Activated CD4-positive, alpha-beta T cell treated with anti-CD3 and anti-CD28 coated beads for 36 hours (primary cell): ENCODE results near the gene RTF2. TPM values are rescaled to one million over a fixed set of nuclear protein-coding genes. Genes with fewer than 3 reads are reported as not detected.

Experiments
- ATAC-seq: fragments of 200-7000 bp; cut with Tn5 transposase; one replicate; pipeline ENCODE4 v1.10.0; 2021; ENCODE audit warnings: mild to moderate bottlenecking, moderate library complexity
- CTCF ChIA-PET: fragments of 350-600 bp; sonication (Branson Sonifier 250); formaldehyde crosslinking; loops from one replicate; lab custom pipeline; 2021; ENCODE audit warnings: antibody characterized with exemption; lab: Charles Lee
- POLR2A ChIA-PET: fragments of 350-600 bp; sonication (Branson Sonifier 250); formaldehyde crosslinking; loops from one replicate; lab custom pipeline; 2021; ENCODE audit warnings: antibody characterized with exemption, inconsistent platforms; lab: Charles Lee
- DNase-seq: peaks from one replicate; pipeline ENCODE4 v3.0.0-alpha.2; 2020
- H3K27ac Mint-ChIP-seq: one replicate; pipeline ENCODE4 v1.8.0; 2021; ENCODE audit warnings: mixed read lengths
- H3K27me3 Mint-ChIP-seq: one replicate; pipeline ENCODE4 v1.8.0; 2021; ENCODE audit warnings: mixed read lengths
- H3K36me3 Mint-ChIP-seq: one replicate; pipeline ENCODE4 v1.8.0; 2021; ENCODE audit warnings: low read depth, mixed read lengths
- H3K4me1 Mint-ChIP-seq: one replicate; pipeline ENCODE4 v1.8.0; 2021; ENCODE audit warnings: mixed read lengths
- H3K4me3 Mint-ChIP-seq: one replicate; pipeline ENCODE4 v1.8.0; 2021; ENCODE audit warnings: mild to moderate bottlenecking, moderate library complexity, mixed read lengths
- H3K9me3 Mint-ChIP-seq: one replicate; pipeline ENCODE4 v1.8.0; 2021; ENCODE audit warnings: low read depth, mixed read lengths
- intact Hi-C, 2 experiments: fragments of 100-400 bp; cut with DNase I in 1 of 2; cut with micrococcal nuclease in 1 of 2; formaldehyde crosslinking; loops; one replicate each; pipeline versions ENCODE4 v1.14.2 to v1.15.1; 2022 to 2024; cut with DNase I, micrococcal nuclease
- total RNA-seq, 2 experiments: library from RNA; stranded (reverse); gene quantifications; one replicate each; pipeline ENCODE4 v1.2.3, GENCODE V29; 2021

Gene RTF2
- total RNA-seq, 2 experiments from 2014 or later, result 68.5 to 80.8 TPM

GRCh38 chr20:56488566-56488965 is 20.1 kb downstream of the RTF2 start:
- ChIA-PET POLR2A (no interaction called here), CTCF (no interaction called here)
- Mint-ChIP-seq H3K9me3 (no peaks in the 10 kb centered on the region), H3K27ac (no peak overlapping the region), H3K36me3 (peaks cover 58% of the 10 kb centered on the region), H3K27me3 (no peaks in the 10 kb centered on the region), H3K4me3 (no peak overlapping the region), H3K4me1 (peaks cover 16% of the 10 kb centered on the region)
- ATAC-seq (no peak), DNase-seq (no peak)
- intact Hi-C loops, result no loop called here

- Mint-ChIP-seq H3K9me3 (no peaks in the 10 kb centered on the region), H3K4me1 (peaks cover 19% of the 10 kb centered on the region), H3K27ac (no peak overlapping the region), H3K27me3 (no peaks in the 10 kb centered on the region), H3K4me3 (no peak overlapping the region), H3K36me3 (peaks cover 22% of the 10 kb centered on the region)
- CTCF ChIA-PET, result interaction anchor here (0.6 to 0.7 kb wide), 3 partner anchors 41 to 264 kb away, joined by 3 to 9 read pairs (median 3); no protein-coding TSS in a partner anchor
- intact Hi-C loops, result no loop called here
- DNase-seq (no peak), ATAC-seq (no peak)
- POLR2A ChIA-PET, result no interaction called here
Observed at GRCh38 chr20:56501116-56501515, 32.7 kb downstream of the RTF2 start.

GRCh38 chr20:56503916-56504315 is 35.5 kb downstream of the RTF2 start:
- Mint-ChIP-seq H3K4me1 (peaks cover 21% of the 10 kb centered on the region), H3K9me3 (no peaks in the 10 kb centered on the region), H3K4me3 (no peak overlapping the region), H3K27me3 (no peaks in the 10 kb centered on the region), H3K36me3 (peaks cover 8% of the 10 kb centered on the region), H3K27ac (peak overlapping the region; percentile 12)
- CTCF ChIA-PET, result interaction anchor here (0.6 to 2.1 kb wide), 5 partner anchors 10 to 46 kb away, joined by 3 to 8 read pairs (median 5); no protein-coding TSS in a partner anchor
- POLR2A ChIA-PET, result no interaction called here
- intact Hi-C loops, result loop anchor here in 1 of 2 experiments (1.0 kb wide), 1 partner anchor 105 kb away; no protein-coding TSS in a partner anchor
- DNase-seq, result no peak
- ATAC-seq, result no peak

GRCh38 chr20:56504373-56505005 is 36.1 kb downstream of the RTF2 start:
- Mint-ChIP-seq H3K27me3 (no peaks in the 10 kb centered on the region), H3K9me3 (no peaks in the 10 kb centered on the region), H3K27ac (peak overlapping the region; percentile 12), H3K36me3 (peaks cover 8% of the 10 kb centered on the region), H3K4me3 (no peak overlapping the region), H3K4me1 (peaks cover 24% of the 10 kb centered on the region)
- DNase-seq (peak; percentile 56), ATAC-seq (peak; percentile 95)
- ChIA-PET CTCF (interaction anchor here (0.7 to 1.6 kb wide), 3 partner anchors 10 to 93 kb away, joined by 3 to 5 read pairs (median 4); no protein-coding TSS in a partner anchor), POLR2A (no interaction called here)
- intact Hi-C loops, result loop anchor here in 1 of 2 experiments (1.0 kb wide), 1 partner anchor 105 kb away; no protein-coding TSS in a partner anchor

GRCh38 chr20:56506103-56506502 is 37.7 kb downstream of the RTF2 start:
- no peak overlapping the region for H3K27ac Mint-ChIP-seq
- no peaks in the 10 kb centered on the region for H3K9me3 Mint-ChIP-seq
- peaks cover 24% of the 10 kb centered on the region for H3K4me1 Mint-ChIP-seq
- H3K36me3 Mint-ChIP-seq, result peaks cover 4% of the 10 kb centered on the region
- H3K27me3 Mint-ChIP-seq, result no peaks in the 10 kb centered on the region
- intact Hi-C loops, result no loop called here
- ATAC-seq (no peak), DNase-seq (no peak)
- CTCF ChIA-PET, result interaction anchor here (1.0 to 1.6 kb wide), 2 partner anchors 9 to 44 kb away, joined by 4 read pairs; no protein-coding TSS in a partner anchor
- H3K4me3 Mint-ChIP-seq, result no peak overlapping the region
- POLR2A ChIA-PET, result no interaction called here

GRCh38 chr20:56511926-56512325 is 43.5 kb downstream of the RTF2 start:
- no peaks in the 10 kb centered on the region for H3K27me3 Mint-ChIP-seq
- H3K36me3 Mint-ChIP-seq, result peaks cover 27% of the 10 kb centered on the region
- CTCF ChIA-PET, result interaction anchor here (0.6 kb wide), 1 partner anchor 382 kb away, joined by 3 read pairs; no protein-coding TSS in a partner anchor
- no peaks in the 10 kb centered on the region for H3K9me3 Mint-ChIP-seq
- intact Hi-C loops, result no loop called here
- H3K4me3 Mint-ChIP-seq, result no peak overlapping the region
- DNase-seq (no peak), ATAC-seq (no peak)
- POLR2A ChIA-PET, result no interaction called here
- no peak overlapping the region for H3K27ac Mint-ChIP-seq
- peaks cover 4% of the 10 kb centered on the region for H3K4me1 Mint-ChIP-seq

GRCh38 chr20:56513161-56514150 is 45.0 kb downstream of the RTF2 start:
- Mint-ChIP-seq H3K4me3 (no peak overlapping the region), H3K36me3 (peaks cover 42% of the 10 kb centered on the region), H3K27me3 (no peaks in the 10 kb centered on the region), H3K27ac (no peak overlapping the region), H3K4me1 (peaks cover 4% of the 10 kb centered on the region), H3K9me3 (no peaks in the 10 kb centered on the region)
- ChIA-PET POLR2A (no interaction called here), CTCF (interaction anchor here (0.6 to 2.3 kb wide), 4 partner anchors 10 to 115 kb away, joined by 3 to 7 read pairs (median 4); no protein-coding TSS in a partner anchor)
- DNase-seq (no peak), ATAC-seq (no peak)
- intact Hi-C loops, result no loop called here

GRCh38 chr20:56516631-56517030 is 48.2 kb downstream of the RTF2 start:
- Mint-ChIP-seq H3K27ac (no peak overlapping the region), H3K9me3 (peaks cover 13% of the 10 kb centered on the region), H3K36me3 (peaks cover 74% of the 10 kb centered on the region), H3K4me3 (no peak overlapping the region), H3K4me1 (no peaks in the 10 kb centered on the region), H3K27me3 (no peaks in the 10 kb centered on the region)
- POLR2A ChIA-PET, result no interaction called here
- ATAC-seq (no peak), DNase-seq (no peak)
- CTCF ChIA-PET, result interaction anchor here (0.5 to 1.9 kb wide), 2 partner anchors 14 to 101 kb away, joined by 3 to 5 read pairs; no protein-coding TSS in a partner anchor
- intact Hi-C loops, result loop anchor here (1.0 kb wide), 1 partner anchor 116 kb away; no protein-coding TSS in a partner anchor

GRCh38 chr20:56517211-56517610 is 48.8 kb downstream of the RTF2 start:
- ChIA-PET POLR2A (no interaction called here), CTCF (interaction anchor here (1.9 kb wide), 1 partner anchor 14 kb away, joined by 5 read pairs; no protein-coding TSS in a partner anchor)
- Mint-ChIP-seq H3K4me3 (no peak overlapping the region), H3K9me3 (peaks cover 13% of the 10 kb centered on the region), H3K4me1 (no peaks in the 10 kb centered on the region), H3K36me3 (peaks cover 76% of the 10 kb centered on the region), H3K27ac (no peak overlapping the region), H3K27me3 (no peaks in the 10 kb centered on the region)
- ATAC-seq (no peak), DNase-seq (no peak)
- intact Hi-C loops, result no loop called here

GRCh38 chr20:56517641-56518040 is 49.2 kb downstream of the RTF2 start:
- ChIA-PET CTCF (no interaction called here), POLR2A (no interaction called here)
- H3K4me3 Mint-ChIP-seq, result no peak overlapping the region
- no peaks in the 10 kb centered on the region for H3K27me3 Mint-ChIP-seq
- peaks cover 13% of the 10 kb centered on the region for H3K9me3 Mint-ChIP-seq
- DNase-seq (no peak), ATAC-seq (no peak)
- no peaks in the 10 kb centered on the region for H3K4me1 Mint-ChIP-seq
- intact Hi-C loops, result no loop called here
- peaks cover 76% of the 10 kb centered on the region for H3K36me3 Mint-ChIP-seq
- no peak overlapping the region for H3K27ac Mint-ChIP-seq

GRCh38 chr20:56518126-56518525 is 49.7 kb downstream of the RTF2 start:
- H3K27ac Mint-ChIP-seq, result no peak overlapping the region
- intact Hi-C loops, result no loop called here
- H3K27me3 Mint-ChIP-seq, result no peaks in the 10 kb centered on the region
- H3K4me1 Mint-ChIP-seq, result peaks cover 3% of the 10 kb centered on the region
- H3K4me3 Mint-ChIP-seq, result no peak overlapping the region
- DNase-seq, result no peak
- H3K36me3 Mint-ChIP-seq, result peaks cover 74% of the 10 kb centered on the region
- H3K9me3 Mint-ChIP-seq, result peaks cover 13% of the 10 kb centered on the region
- ChIA-PET POLR2A (no interaction called here), CTCF (no interaction called here)
- ATAC-seq, result no peak
